ENCODE results near the gene SPATS2L.

DNA sequence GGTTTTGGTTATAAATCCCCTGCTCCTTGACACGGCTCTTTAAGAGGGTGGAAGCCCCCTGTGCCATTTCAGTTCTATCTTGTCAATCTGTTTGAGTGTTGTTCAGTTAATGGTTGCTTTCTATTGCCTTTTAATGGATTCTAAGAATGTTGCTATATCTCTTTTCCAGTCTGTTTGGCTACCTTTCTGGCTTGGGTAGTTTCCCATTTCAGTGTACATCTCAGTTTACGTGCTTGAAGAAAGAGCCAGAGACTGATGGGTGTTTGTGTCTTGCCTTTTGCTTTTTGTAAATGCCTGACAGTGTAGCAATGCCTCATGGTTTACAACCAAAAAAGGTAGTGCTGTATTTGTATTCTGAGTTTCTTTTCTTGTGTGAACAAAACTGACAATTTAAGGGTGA, 45.3 kb downstream of the SPATS2L start:
- TF ChIP-seq, protein P1, sequence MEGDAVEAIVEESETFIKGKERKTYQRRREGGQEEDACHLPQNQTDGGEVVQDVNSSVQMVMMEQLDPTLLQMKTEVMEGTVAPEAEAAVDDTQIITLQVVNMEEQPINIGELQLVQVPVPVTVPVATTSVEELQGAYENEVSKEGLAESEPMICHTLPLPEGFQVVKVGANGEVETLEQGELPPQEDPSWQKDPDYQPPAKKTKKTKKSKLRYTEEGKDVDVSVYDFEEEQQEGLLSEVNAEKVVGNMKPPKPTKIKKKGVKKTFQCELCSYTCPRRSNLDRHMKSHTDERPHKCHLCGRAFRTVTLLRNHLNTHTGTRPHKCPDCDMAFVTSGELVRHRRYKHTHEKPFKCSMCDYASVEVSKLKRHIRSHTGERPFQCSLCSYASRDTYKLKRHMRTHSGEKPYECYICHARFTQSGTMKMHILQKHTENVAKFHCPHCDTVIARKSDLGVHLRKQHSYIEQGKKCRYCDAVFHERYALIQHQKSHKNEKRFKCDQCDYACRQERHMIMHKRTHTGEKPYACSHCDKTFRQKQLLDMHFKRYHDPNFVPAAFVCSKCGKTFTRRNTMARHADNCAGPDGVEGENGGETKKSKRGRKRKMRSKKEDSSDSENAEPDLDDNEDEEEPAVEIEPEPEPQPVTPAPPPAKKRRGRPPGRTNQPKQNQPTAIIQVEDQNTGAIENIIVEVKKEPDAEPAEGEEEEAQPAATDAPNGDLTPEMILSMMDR (IDR thresholded peaks at IDR 0.05): no peak
- TF ChIP-seq POLR2A (IDR thresholded peaks at IDR 0.05): no peak
- TF ChIP-seq POLR2AphosphoS5 (IDR thresholded peaks at IDR 0.05): no peak
